ENCODE measurements around the gene MAL.

MAL gene

GRCh38 chr2:94996305-94997100, 29.0 kb upstream of the MAL start:
- no peak for DNase-seq

- DNase-seq, result no peak
These were observed 27.3 kb upstream of the MAL start for GRCh38 chr2:94997981-94998930.

- DNase-seq, result no peak
These were observed 26.1 kb upstream of the MAL start for GRCh38 chr2:94999431-94999883.

GRCh38 chr2:95001051-95001562, 24.4 kb upstream of the MAL start:
- DNase-seq, result no peak

- no peak for DNase-seq
These were observed 23.8 kb upstream of the MAL start for GRCh38 chr2:95001701-95002100.

GRCh38 chr2:95002498-95002897, 23.0 kb upstream of the MAL start:
- DNase-seq, result no peak

- no peak for DNase-seq
These were observed 21.2 kb upstream of the MAL start for GRCh38 chr2:95004287-95004686.

- no peak for DNase-seq
These were observed 20.8 kb upstream of the MAL start for GRCh38 chr2:95004711-95005110.

GRCh38 chr2:95005726-95006125, 19.8 kb upstream of the MAL start:
- no peak for DNase-seq

- DNase-seq, result no peak
These were observed 18.9 kb upstream of the MAL start for GRCh38 chr2:95006588-95006987.

GRCh38 chr2:95007031-95007609, 18.4 kb upstream of the MAL start:
- DNase-seq, result no peak

GRCh38 chr2:95007822-95008221, 17.7 kb upstream of the MAL start:
- DNase-seq, result no peak

- DNase-seq, result no peak
These were observed 17.2 kb upstream of the MAL start for GRCh38 chr2:95008306-95008705.

- no peak for DNase-seq
These were observed 16.5 kb upstream of the MAL start for GRCh38 chr2:95008996-95009395.

- DNase-seq, result no peak
These were observed 16.1 kb upstream of the MAL start for GRCh38 chr2:95009412-95009811.

GRCh38 chr2:95010126-95010525, 15.4 kb upstream of the MAL start:
- no peak for DNase-seq

GRCh38 chr2:95010718-95011117, 14.8 kb upstream of the MAL start:
- no peak for DNase-seq

GRCh38 chr2:95012881-95013550, 12.5 kb upstream of the MAL start:
- DNase-seq, result no peak

GRCh38 chr2:95013726-95014125, 11.8 kb upstream of the MAL start:
- no peak for DNase-seq

GRCh38 chr2:95014126-95014708, 11.3 kb upstream of the MAL start:
- DNase-seq, result no peak

- no peak for DNase-seq
These were observed 10.1 kb upstream of the MAL start for GRCh38 chr2:95015261-95015912.

GRCh38 chr2:95016616-95017015, 8.9 kb upstream of the MAL start:
- no peak for DNase-seq
